GM23338 (cell line): Measurements from ENCODE around the gene KIF15. TPM values are rescaled to one million over a fixed set of nuclear protein-coding genes. Genes with fewer than 3 reads are reported as not detected.

ENCODE experiments used
- ATAC-seq: fragments of 200-7000 bp; cut with Tn5 transposase; 3 replicates; pipeline ENCODE4 v1.9.1; 2020
- DNase-seq: peaks from one replicate; pipeline ENCODE4 v3.0.0-alpha.2; 2015; ENCODE audit warnings: low spot score
- H2AFZ ChIP-seq: fragments of 200-600 bp; sonication (generic); 2 replicates; pipeline ENCODE4 v1.8.0; 2016; ENCODE audit warnings: antibody characterized with exemption, mild to moderate bottlenecking, moderate library complexity
- H3F3A ChIP-seq: fragments of 200-600 bp; sonication (generic); replicated peaks from 2 replicates; pipeline ENCODE4 v1.8.0; 2017; ENCODE audit warnings: antibody characterized with exemption, mixed run types, low read depth
- H3K27ac ChIP-seq: fragments of 200-600 bp; sonication (generic); 2 replicates; pipeline ENCODE4 v1.6.1; 2016; ENCODE audit warnings: low read depth
- H3K27me3 ChIP-seq: fragments of 200-600 bp; sonication (generic); 2 replicates; pipeline ENCODE4 v1.8.0; 2016; ENCODE audit warnings: mild to moderate bottlenecking, mixed run types, moderate library complexity; ENCODE audit not compliant: insufficient read depth
- H3K36me3 ChIP-seq: fragments of 200-600 bp; sonication (generic); 2 replicates; pipeline ENCODE4 v1.8.0; 2016; ENCODE audit warnings: mild to moderate bottlenecking; ENCODE audit not compliant: insufficient read depth
- H3K4me1 ChIP-seq: fragments of 200-600 bp; sonication (generic); 2 replicates; pipeline ENCODE4 v1.8.0; 2016; ENCODE audit warnings: mild to moderate bottlenecking, moderate library complexity; ENCODE audit not compliant: insufficient read depth
- H3K4me2 ChIP-seq: fragments of 200-600 bp; sonication (generic); 2 replicates; pipeline ENCODE4 v1.7.1; 2017; ENCODE audit warnings: mixed run types
- H3K4me3 ChIP-seq: fragments of 200-600 bp; sonication (generic); 2 replicates; pipeline ENCODE4 v1.6.1; 2016; ENCODE audit warnings: mixed run types
- H3K79me2 ChIP-seq: fragments of 200-600 bp; sonication (generic); replicated peaks from 2 replicates; pipeline ENCODE4 v1.8.0; 2017; ENCODE audit warnings: mild to moderate bottlenecking; ENCODE audit not compliant: insufficient read depth
- H3K9me2 ChIP-seq: fragments of 200-600 bp; sonication (generic); 2 replicates; pipeline ENCODE4 v1.8.0; 2017; ENCODE audit not compliant: insufficient read depth
- H4K20me1 ChIP-seq: fragments of 200-600 bp; sonication (generic); replicated peaks from 2 replicates; pipeline ENCODE4 v1.8.0; 2017; ENCODE audit warnings: mild to moderate bottlenecking; ENCODE audit not compliant: insufficient read depth
- H3K27ac Mint-ChIP-seq: 2 replicates; pipeline ENCODE4 v1.8.0; 2020; ENCODE audit warnings: inconsistent platforms, mild to moderate bottlenecking, moderate library complexity, mixed read lengths
- H3K27me3 Mint-ChIP-seq: 3 replicates; pipeline ENCODE4 v1.8.0; 2022; ENCODE audit warnings: low read depth, mild to moderate bottlenecking, moderate library complexity, mixed read lengths, inconsistent platforms; ENCODE audit not compliant: insufficient read depth, poor library complexity
- H3K36me3 Mint-ChIP-seq: 3 replicates; pipeline ENCODE4 v1.8.0; 2021; ENCODE audit warnings: low read depth, mild to moderate bottlenecking, inconsistent platforms, moderate library complexity, mixed read lengths
- H3K4me1 Mint-ChIP-seq: 3 replicates; pipeline ENCODE4 v1.8.0; 2020; ENCODE audit warnings: mild to moderate bottlenecking, inconsistent platforms, mixed read lengths
- H3K4me3 Mint-ChIP-seq: 3 replicates; pipeline ENCODE4 v1.8.0; 2021; ENCODE audit warnings: moderate library complexity, mild to moderate bottlenecking, inconsistent platforms, mixed read lengths
- H3K9me3 Mint-ChIP-seq: 3 replicates; pipeline ENCODE4 v1.8.0; 2020; ENCODE audit warnings: moderate library complexity, mild to moderate bottlenecking, inconsistent platforms, mixed read lengths
- EZH2phosphoT487 ChIP-seq: fragments of 200-600 bp; sonication (generic); IDR thresholded peaks from one replicate; pipeline ENCODE4 v1.8.1; 2018; ENCODE audit warnings: antibody characterized with exemption; ENCODE audit not compliant: unreplicated experiment
- JUNB ChIP-seq: IDR thresholded peaks from one replicate; pipeline ENCODE4 v1.6.1; 2016; ENCODE audit warnings: antibody characterized with exemption; ENCODE audit not compliant: unreplicated experiment
- NANOG ChIP-seq: IDR thresholded peaks from 2 replicates; pipeline ENCODE4 v1.6.1; 2016; ENCODE audit warnings: antibody characterized with exemption, borderline replicate concordance
- POLR2AphosphoS5 ChIP-seq: IDR thresholded peaks from 2 replicates; pipeline ENCODE4 v1.6.1; 2016; ENCODE audit warnings: antibody characterized with exemption, low read depth
- ZNF114 ChIP-seq: fragments of 250-450 bp; sonication (Bioruptor Pico); IDR thresholded peaks from 2 replicates; pipeline ENCODE4 v1.5.0; 2020; ENCODE audit warnings: mild to moderate bottlenecking, moderate library complexity
- polyA plus RNA-seq: library from polyadenylated mRNA; unstranded; fragments of >200 nt; fragmentation: Nextera tagmentation; extraction: Ambion mirVana; gene quantifications from 2 replicates; pipeline ENCODE4 v1.2.1, GENCODE V29; 2016
- total RNA-seq: library from RNA; depleted of rRNA; stranded (reverse); fragments of >200 nt; shearing (Covaris generic); gene quantifications from 2 replicates; pipeline ENCODE4 v1.2.3, GENCODE V29; 2014
- TF ChIP-seq, protein P1 (sequence below): IDR thresholded peaks from one replicate; pipeline ENCODE4 v1.6.1; 2018; ENCODE audit warnings: antibody characterized with exemption; ENCODE audit not compliant: unreplicated experiment
- TF ChIP-seq, protein P2 (sequence below), 2 experiments: fragments of 200-600 bp in 1 of 2; sonication (generic) in 1 of 2; conservative IDR thresholded peaks; 2 replicates each; pipeline versions ENCODE4 v1.5.1 to v1.6.1; 2016 to 2017; ENCODE audit warnings: antibody characterized with exemption in 2 of 2, low read depth in 2 of 2, mild to moderate bottlenecking in 2 of 2, moderate library complexity in 1 of 2
- TF ChIP-seq, protein P3 (sequence below): IDR thresholded peaks from 2 replicates; pipeline ENCODE4 v1.6.1; 2016; ENCODE audit warnings: antibody characterized with exemption

Gene KIF15
- total and polyA plus RNA-seq, 2 experiments from 2014 or later: 21.2 to 25.8 TPM

DNA sequence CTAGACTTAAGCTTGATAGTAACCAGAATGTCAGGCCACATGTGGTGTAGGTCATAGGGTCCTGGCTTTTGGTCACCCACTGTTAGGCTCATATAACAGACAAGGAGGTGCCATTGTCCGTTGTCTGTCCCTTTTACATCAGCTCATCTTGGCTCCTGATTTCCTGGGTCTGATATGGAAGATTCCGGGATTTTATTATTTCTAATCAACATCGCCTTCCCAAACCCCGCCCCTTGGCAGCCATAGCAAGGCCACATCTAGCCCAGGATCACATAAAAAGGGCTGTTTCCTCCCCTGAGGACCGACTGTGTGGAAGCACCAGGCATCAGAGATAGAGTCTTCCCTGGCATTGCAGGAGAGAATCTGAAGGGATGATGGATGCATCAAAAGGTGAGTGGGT, 112.7 kb downstream of the KIF15 start, which contains the start of gene TGM4:
TSS of gene TGM4 (plus strand) at position 301 of the 400 bp plus-strand sequence. CDS start at position 372, 71 bp downstream.
- no peaks in the 10 kb centered on the region for H3K4me1 ChIP-seq
- H3K36me3 Mint-ChIP-seq: no peaks in the 10 kb centered on the region
- no peaks in the 10 kb centered on the region for H3K9me3 Mint-ChIP-seq
- no peaks in the 10 kb centered on the region for H4K20me1 ChIP-seq
- peaks cover 2% of the 10 kb centered on the region for H3K27me3 Mint-ChIP-seq
- ATAC-seq: no peak
- no peaks in the 10 kb centered on the region for H3F3A ChIP-seq
- no peaks in the 10 kb centered on the region for H3K79me2 ChIP-seq
- no peak within 1 kb of the TSS for H3K4me2 ChIP-seq
- H3K4me3 ChIP-seq: no peak within 1 kb of the TSS
- no peak for DNase-seq
- H3K27me3 ChIP-seq: no peaks in the 10 kb centered on the region
- no peak within 1 kb of the TSS for H3K27ac ChIP-seq
- H2AFZ ChIP-seq: no peak within 1 kb of the TSS
- no peak within 1 kb of the TSS for H3K4me3 Mint-ChIP-seq
- H3K27ac Mint-ChIP-seq: no peak within 1 kb of the TSS
- no peaks in the 10 kb centered on the region for H3K9me2 ChIP-seq
- H3K36me3 ChIP-seq: no peaks in the 10 kb centered on the region
- H3K4me1 Mint-ChIP-seq: peaks cover 2% of the 10 kb centered on the region; the same call in 2 of the 3 replicates
- TF ChIP-seq, protein P1, sequence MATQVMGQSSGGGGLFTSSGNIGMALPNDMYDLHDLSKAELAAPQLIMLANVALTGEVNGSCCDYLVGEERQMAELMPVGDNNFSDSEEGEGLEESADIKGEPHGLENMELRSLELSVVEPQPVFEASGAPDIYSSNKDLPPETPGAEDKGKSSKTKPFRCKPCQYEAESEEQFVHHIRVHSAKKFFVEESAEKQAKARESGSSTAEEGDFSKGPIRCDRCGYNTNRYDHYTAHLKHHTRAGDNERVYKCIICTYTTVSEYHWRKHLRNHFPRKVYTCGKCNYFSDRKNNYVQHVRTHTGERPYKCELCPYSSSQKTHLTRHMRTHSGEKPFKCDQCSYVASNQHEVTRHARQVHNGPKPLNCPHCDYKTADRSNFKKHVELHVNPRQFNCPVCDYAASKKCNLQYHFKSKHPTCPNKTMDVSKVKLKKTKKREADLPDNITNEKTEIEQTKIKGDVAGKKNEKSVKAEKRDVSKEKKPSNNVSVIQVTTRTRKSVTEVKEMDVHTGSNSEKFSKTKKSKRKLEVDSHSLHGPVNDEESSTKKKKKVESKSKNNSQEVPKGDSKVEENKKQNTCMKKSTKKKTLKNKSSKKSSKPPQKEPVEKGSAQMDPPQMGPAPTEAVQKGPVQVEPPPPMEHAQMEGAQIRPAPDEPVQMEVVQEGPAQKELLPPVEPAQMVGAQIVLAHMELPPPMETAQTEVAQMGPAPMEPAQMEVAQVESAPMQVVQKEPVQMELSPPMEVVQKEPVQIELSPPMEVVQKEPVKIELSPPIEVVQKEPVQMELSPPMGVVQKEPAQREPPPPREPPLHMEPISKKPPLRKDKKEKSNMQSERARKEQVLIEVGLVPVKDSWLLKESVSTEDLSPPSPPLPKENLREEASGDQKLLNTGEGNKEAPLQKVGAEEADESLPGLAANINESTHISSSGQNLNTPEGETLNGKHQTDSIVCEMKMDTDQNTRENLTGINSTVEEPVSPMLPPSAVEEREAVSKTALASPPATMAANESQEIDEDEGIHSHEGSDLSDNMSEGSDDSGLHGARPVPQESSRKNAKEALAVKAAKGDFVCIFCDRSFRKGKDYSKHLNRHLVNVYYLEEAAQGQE: no peak

DNA sequence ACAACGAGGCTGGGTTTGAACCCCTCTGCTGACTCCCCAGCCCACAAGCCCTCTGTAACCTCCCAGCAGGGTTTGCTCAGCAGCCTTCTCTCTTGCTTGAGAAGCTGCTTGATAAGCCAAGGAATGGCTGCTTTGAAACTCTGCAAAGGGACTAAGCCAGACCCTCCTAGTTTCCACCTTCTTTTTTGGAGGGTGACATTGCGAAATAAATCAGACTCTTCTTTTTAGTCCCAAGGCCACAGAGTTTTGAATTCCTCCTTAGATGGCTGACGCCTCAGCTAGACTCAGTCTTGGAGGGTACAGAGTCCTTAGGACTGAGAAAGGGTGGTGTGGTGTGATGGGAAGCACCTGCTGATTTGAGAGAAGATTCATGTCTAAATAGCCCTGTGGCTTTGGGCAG, 114.0 kb downstream of the KIF15 start:
- Mint-ChIP-seq H3K4me3 (no peak overlapping the region), H3K4me1 (peaks cover 2% of the 10 kb centered on the region; the same call in 2 of the 3 replicates), H3K27ac (no peak overlapping the region), H3K36me3 (no peaks in the 10 kb centered on the region), H3K9me3 (no peaks in the 10 kb centered on the region), H3K27me3 (peaks cover 2% of the 10 kb centered on the region)
- Histone ChIP-seq H4K20me1 (no peaks in the 10 kb centered on the region), H2AFZ (no peak overlapping the region), H3K4me2 (no peak overlapping the region), H3K4me3 (no peak overlapping the region), H3K27me3 (no peaks in the 10 kb centered on the region), H3K4me1 (no peaks in the 10 kb centered on the region), H3K36me3 (no peaks in the 10 kb centered on the region), H3K79me2 (no peaks in the 10 kb centered on the region), H3F3A (no peaks in the 10 kb centered on the region), H3K9me2 (no peaks in the 10 kb centered on the region), H3K27ac (no peak overlapping the region)
- ATAC-seq (no peak), DNase-seq (no peak)
- TF ChIP-seq ZNF114 (CRISPR knock-in tag) (no peak), NANOG (no peak), POLR2AphosphoS5 (no peak), EZH2phosphoT487 (no peak), JUNB (no peak)
- TF ChIP-seq, protein P1: no peak
- TF ChIP-seq, protein P2, sequence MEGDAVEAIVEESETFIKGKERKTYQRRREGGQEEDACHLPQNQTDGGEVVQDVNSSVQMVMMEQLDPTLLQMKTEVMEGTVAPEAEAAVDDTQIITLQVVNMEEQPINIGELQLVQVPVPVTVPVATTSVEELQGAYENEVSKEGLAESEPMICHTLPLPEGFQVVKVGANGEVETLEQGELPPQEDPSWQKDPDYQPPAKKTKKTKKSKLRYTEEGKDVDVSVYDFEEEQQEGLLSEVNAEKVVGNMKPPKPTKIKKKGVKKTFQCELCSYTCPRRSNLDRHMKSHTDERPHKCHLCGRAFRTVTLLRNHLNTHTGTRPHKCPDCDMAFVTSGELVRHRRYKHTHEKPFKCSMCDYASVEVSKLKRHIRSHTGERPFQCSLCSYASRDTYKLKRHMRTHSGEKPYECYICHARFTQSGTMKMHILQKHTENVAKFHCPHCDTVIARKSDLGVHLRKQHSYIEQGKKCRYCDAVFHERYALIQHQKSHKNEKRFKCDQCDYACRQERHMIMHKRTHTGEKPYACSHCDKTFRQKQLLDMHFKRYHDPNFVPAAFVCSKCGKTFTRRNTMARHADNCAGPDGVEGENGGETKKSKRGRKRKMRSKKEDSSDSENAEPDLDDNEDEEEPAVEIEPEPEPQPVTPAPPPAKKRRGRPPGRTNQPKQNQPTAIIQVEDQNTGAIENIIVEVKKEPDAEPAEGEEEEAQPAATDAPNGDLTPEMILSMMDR (conservative IDR thresholded peaks at IDR 0.05; ENCODE audit: low read depth in 2 of 2): no peak
- TF ChIP-seq, protein P3, sequence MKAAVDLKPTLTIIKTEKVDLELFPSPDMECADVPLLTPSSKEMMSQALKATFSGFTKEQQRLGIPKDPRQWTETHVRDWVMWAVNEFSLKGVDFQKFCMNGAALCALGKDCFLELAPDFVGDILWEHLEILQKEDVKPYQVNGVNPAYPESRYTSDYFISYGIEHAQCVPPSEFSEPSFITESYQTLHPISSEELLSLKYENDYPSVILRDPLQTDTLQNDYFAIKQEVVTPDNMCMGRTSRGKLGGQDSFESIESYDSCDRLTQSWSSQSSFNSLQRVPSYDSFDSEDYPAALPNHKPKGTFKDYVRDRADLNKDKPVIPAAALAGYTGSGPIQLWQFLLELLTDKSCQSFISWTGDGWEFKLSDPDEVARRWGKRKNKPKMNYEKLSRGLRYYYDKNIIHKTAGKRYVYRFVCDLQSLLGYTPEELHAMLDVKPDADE: no peak
